ENCODE measurements around the gene SNN.

DNA sequence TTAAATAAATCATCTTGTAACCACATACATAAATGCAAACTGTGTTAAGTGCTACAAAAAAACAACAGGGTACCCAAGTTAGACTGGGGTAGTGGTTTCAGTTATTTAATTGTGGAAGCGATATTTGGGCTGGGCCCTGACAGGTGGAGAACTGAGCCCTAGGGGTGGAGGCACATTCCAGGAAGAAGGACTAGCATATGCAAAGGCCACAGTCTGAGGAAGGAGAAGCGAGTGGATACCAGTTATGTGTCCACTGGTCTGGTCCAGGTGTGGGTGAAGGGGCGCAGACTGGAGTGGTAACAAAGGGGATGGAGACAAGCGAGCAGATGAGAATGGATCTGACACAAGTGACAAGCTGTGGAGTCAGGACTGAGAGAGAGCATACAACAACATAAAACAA is 51.5 kb downstream of the SNN start:
- TF ChIP-seq POLR2A (IDR thresholded peaks at IDR 0.05; ENCODE audit: low read depth, low read length) (no peak), POLR2AphosphoS5 (IDR thresholded peaks at IDR 0.05; ENCODE audit: low read depth, low read length) (no peak), TAF1 (IDR thresholded peaks at IDR 0.05; ENCODE audit: low read depth, low read length) (no peak), POU2F2 (IDR thresholded peaks at IDR 0.05; ENCODE audit: low read depth, low read length) (no peak), SPI1 (IDR thresholded peaks at IDR 0.05; ENCODE audit: low read depth, low read length) (no peak)
